Choroid plexus epithelial cell (primary cell): ENCODE measurements around the gene CCL23.

Experiments
- DNase-seq: peaks from one replicate; pipeline ENCODE4 v3.0.0-alpha.2; 2010; ENCODE audit warnings: low read depth
- H3K4me3 ChIP-seq: 2 replicates; pipeline ENCODE4 v1.5.1; 2011; ENCODE audit warnings: low read depth, mild to moderate bottlenecking, control low read depth, low read length, moderate library complexity
- CTCF ChIP-seq: conservative IDR thresholded peaks from 2 replicates; pipeline ENCODE4 v1.5.1; 2011; ENCODE audit warnings: low read depth, mild to moderate bottlenecking, control low read depth, inconsistent platforms, low read length, moderate library complexity

CCL23 gene

GRCh38 chr17:36055921-36056520 lies 38.2 kb upstream of the CCL23 start:
- DNase-seq, result no peak
- H3K4me3 ChIP-seq, result no peak overlapping the region
- TF ChIP-seq CTCF, result no peak

GRCh38 chr17:36055171-36055570 lies 37.4 kb upstream of the CCL23 start:
- H3K4me3 ChIP-seq, result no peak overlapping the region
- TF ChIP-seq CTCF, result no peak
- no peak for DNase-seq

- TF ChIP-seq CTCF, result no peak
- no peak overlapping the region for H3K4me3 ChIP-seq
- DNase-seq, result no peak
Observed at GRCh38 chr17:36049643-36050042, 31.9 kb upstream of the CCL23 start.

- DNase-seq, result no peak
- H3K4me3 ChIP-seq, result no peak overlapping the region
- no peak for TF ChIP-seq CTCF
Observed at GRCh38 chr17:36048066-36048465, 30.3 kb upstream of the CCL23 start.

GRCh38 chr17:36036235-36036634 lies 18.5 kb upstream of the CCL23 start:
- H3K4me3 ChIP-seq, result no peak overlapping the region
- TF ChIP-seq CTCF, result no peak
- DNase-seq, result no peak

GRCh38 chr17:36034127-36034526 lies 16.4 kb upstream of the CCL23 start:
- no peak for DNase-seq
- TF ChIP-seq CTCF, result no peak
- no peak overlapping the region for H3K4me3 ChIP-seq

GRCh38 chr17:36030956-36031355 lies 13.2 kb upstream of the CCL23 start:
- DNase-seq, result no peak
- no peak for TF ChIP-seq CTCF

More at GRCh38 chr17:36030956-36031355, 13.2 kb upstream of the CCL23 start:
- no peak overlapping the region for H3K4me3 ChIP-seq
